Upper lobe of right lung (tissue), 1 donor: ENCODE results near the gene SYNDIG1. TPM values are rescaled to one million over a fixed set of nuclear protein-coding genes. Genes with fewer than 3 reads are reported as not detected.

ENCODE experiments used
- ATAC-seq: fragments of 200-7000 bp; cut with Tn5 transposase; one replicate; pipeline ENCODE4 v1.9.1; 2020; ENCODE audit warnings: mild to moderate bottlenecking, moderate library complexity
- DNase-seq: peaks from one replicate; pipeline ENCODE4 v3.0.0-alpha.2; 2020
- H3K27ac ChIP-seq: fragments of 200-600 bp; one replicate; pipeline ENCODE4 v1.8.0; 2022
- H3K27me3 ChIP-seq: fragments of 200-600 bp; one replicate; pipeline ENCODE4 v1.8.0; 2022; ENCODE audit warnings: mild to moderate bottlenecking
- H3K36me3 ChIP-seq: fragments of 200-600 bp; one replicate; pipeline ENCODE4 v1.8.0; 2022
- H3K4me1 ChIP-seq: fragments of 200-600 bp; one replicate; pipeline ENCODE4 v1.8.0; 2022
- H3K4me3 ChIP-seq: fragments of 200-600 bp; one replicate; pipeline ENCODE4 v1.8.0; 2022; ENCODE audit warnings: mild to moderate bottlenecking
- H3K9me3 ChIP-seq: fragments of 200-600 bp; one replicate; pipeline ENCODE4 v1.8.0; 2022
- intact Hi-C: fragments of 100-400 bp; cut with DNase I; formaldehyde crosslinking; loops from one replicate; pipeline ENCODE4 v1.11.0; 2022
- total RNA-seq: library from RNA; stranded (reverse); fragmentation: NEBNext Ultra II Directional; extraction: Animal tissue kit (Norgen Biotek cat#: 25700); gene quantifications from one replicate; pipeline ENCODE4 v1.2.1, GENCODE V29; 2021
- TF ChIP-seq, protein P1 (sequence below): fragments of 200-600 bp; IDR thresholded peaks from one replicate; pipeline ENCODE4 v1.8.0; 2022; ENCODE audit warnings: antibody characterized with exemption
- donor health status: DM: no; HTN: yes; CAD: no; lungs with severe emphysema.

Gene SYNDIG1
- total RNA-seq, 1 donor from 2014 or later, result not detected

DNA sequence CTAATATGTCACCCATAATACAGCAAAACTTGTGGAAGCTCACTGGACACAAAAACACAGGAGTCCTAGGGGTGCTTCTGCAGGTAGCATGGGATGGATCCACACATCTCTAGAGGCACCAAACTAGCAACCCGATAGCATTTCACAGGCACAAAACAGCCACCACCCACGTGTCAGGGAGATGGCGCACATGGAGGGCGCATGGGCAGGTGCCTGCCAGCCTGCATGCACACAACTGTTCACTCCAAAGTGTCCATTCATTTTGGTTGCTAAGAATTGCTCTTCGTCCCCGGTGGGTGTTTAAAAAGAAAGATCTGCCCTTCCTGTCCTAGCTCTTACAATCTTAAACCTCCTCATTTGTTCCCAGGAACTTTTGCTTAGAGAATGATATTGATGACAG, 171.3 kb downstream of the SYNDIG1 start:
- H3K9me3 ChIP-seq, result no peaks in the 10 kb centered on the region
- H3K4me1 ChIP-seq, result no peaks in the 10 kb centered on the region
- no peaks in the 10 kb centered on the region for H3K36me3 ChIP-seq
- TF ChIP-seq, protein P1, sequence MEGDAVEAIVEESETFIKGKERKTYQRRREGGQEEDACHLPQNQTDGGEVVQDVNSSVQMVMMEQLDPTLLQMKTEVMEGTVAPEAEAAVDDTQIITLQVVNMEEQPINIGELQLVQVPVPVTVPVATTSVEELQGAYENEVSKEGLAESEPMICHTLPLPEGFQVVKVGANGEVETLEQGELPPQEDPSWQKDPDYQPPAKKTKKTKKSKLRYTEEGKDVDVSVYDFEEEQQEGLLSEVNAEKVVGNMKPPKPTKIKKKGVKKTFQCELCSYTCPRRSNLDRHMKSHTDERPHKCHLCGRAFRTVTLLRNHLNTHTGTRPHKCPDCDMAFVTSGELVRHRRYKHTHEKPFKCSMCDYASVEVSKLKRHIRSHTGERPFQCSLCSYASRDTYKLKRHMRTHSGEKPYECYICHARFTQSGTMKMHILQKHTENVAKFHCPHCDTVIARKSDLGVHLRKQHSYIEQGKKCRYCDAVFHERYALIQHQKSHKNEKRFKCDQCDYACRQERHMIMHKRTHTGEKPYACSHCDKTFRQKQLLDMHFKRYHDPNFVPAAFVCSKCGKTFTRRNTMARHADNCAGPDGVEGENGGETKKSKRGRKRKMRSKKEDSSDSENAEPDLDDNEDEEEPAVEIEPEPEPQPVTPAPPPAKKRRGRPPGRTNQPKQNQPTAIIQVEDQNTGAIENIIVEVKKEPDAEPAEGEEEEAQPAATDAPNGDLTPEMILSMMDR, result no peak
- H3K4me3 ChIP-seq, result no peak overlapping the region
- H3K27ac ChIP-seq, result no peak overlapping the region
- ATAC-seq (no peak), DNase-seq (no peak)
- H3K27me3 ChIP-seq, result peaks cover 6% of the 10 kb centered on the region
- intact Hi-C loops, result no loop called here

DNA sequence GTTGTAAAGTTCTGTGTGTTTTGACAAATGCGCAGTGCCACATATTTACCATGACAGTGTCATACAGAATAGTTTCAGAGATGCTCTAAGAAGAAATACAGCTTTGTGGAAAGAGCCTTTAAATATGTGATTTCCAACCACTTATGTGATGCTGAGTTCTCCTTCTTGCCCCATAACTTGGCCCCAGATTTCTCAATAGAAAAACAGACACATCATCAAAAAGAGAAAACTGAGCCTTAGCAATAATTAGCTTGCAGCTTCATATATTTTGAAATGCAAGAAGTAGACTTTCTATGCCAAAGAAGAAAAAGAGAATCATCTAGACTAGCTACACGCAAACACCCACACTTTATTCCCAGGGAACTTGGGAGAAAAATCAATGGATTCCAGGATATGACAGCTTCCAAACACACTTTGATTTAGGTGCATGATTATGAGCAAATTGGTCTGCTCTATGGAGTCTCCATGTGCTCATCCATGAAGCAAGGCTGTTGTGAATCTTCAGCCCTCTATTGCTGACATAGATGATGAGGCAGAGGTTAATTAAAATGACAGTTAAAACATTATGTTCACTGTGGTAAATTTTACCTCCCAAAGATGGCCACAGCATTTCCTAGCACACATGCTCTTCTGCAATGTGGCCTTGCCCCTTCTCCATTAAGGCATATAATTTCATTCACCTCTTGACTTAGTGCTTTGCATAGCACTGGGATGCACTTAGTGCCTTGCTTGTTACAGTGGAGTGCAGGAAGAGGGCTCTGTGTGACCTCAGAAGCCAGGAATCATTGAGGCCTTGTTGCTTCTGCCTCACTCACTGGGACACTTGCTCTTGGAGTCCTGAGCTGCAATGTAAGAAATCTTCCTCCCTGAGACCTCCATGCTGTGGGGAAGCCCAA, 174.6 kb downstream of the SYNDIG1 start:
- H3K36me3 ChIP-seq, result no peaks in the 10 kb centered on the region
- H3K4me3 ChIP-seq, result no peak overlapping the region
- no peaks in the 10 kb centered on the region for H3K9me3 ChIP-seq
- intact Hi-C loops, result no loop called here
- H3K27me3 ChIP-seq, result no peaks in the 10 kb centered on the region
- H3K4me1 ChIP-seq, result no peaks in the 10 kb centered on the region
- no peak overlapping the region for H3K27ac ChIP-seq
- no peak for DNase-seq
- TF ChIP-seq, protein P1, result no peak
- ATAC-seq, result no peak

DNA sequence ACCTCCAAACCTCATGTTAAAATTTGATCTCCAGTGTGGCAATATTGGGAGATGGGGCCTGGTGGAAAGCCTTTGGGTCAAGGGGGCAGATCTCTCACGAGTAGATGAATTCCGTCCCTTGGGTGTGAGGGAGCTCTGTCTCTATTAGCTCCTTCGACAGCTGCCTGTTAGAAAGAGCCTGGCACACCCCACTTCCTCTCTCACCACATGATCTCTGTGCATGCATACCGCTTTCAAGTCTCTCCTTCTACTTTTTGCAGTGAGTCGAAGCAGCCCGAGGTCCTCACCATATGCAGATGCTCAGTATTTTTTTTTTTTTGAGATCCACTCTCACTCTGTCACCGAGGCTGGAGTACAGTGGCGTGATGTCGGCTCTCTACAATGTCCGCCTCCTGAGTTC, 176.9 kb downstream of the SYNDIG1 start:
- Histone ChIP-seq H3K27me3 (no peaks in the 10 kb centered on the region), H3K4me1 (no peaks in the 10 kb centered on the region), H3K4me3 (no peak overlapping the region), H3K36me3 (no peaks in the 10 kb centered on the region), H3K9me3 (no peaks in the 10 kb centered on the region), H3K27ac (no peak overlapping the region)
- DNase-seq (no peak), ATAC-seq (no peak)
- TF ChIP-seq, protein P1, result no peak
- intact Hi-C loops, result no loop called here

DNA sequence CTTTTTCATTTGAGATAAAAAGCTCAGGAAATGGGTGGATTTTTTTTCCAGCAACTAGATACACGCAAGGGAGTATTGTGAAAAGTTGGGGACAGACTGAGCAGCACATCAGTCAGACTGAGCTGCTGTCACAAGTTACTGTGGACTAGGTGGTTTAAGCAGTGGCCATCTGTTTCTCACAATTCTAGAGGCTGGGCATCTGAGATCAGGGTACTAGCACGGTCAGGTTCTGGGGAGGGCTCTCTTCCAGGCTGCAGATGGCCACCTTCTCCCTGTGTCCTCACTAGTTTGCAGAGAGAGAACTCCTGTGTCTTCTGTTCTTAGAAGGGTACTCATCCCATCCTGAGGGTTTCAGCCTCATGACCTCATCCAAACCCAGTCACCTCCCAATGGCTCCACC, 178.3 kb downstream of the SYNDIG1 start:
- H3K4me3 ChIP-seq, result no peak overlapping the region
- TF ChIP-seq, protein P1, result no peak
- DNase-seq (no peak), ATAC-seq (no peak)
- no peaks in the 10 kb centered on the region for H3K36me3 ChIP-seq
- H3K4me1 ChIP-seq, result no peaks in the 10 kb centered on the region
- intact Hi-C loops, result no loop called here
- H3K9me3 ChIP-seq, result no peaks in the 10 kb centered on the region
- peaks cover 3% of the 10 kb centered on the region for H3K27me3 ChIP-seq
- H3K27ac ChIP-seq, result no peak overlapping the region

DNA sequence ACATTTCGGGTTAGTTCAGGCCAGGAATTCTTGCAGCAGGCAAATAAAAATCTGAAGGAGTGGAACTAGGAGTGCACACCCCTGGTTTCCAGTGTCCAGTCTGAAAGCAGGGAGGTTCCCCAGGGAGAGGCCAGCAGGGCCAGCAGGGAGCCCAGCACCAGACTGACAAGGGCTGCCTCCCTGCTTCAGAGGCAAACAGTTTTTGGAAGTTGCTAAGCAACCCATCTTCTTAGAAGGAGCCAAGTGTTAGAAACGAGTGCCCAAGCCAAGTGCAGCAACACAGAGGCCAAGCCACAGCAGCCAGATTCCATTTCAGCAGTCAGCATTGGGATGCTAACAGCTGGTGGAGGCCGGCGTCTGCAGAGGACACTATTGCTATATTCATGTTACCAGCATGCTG, 179.1 kb downstream of the SYNDIG1 start:
- Histone ChIP-seq H3K9me3 (no peaks in the 10 kb centered on the region), H3K4me3 (no peak overlapping the region), H3K27ac (no peak overlapping the region), H3K27me3 (peaks cover 3% of the 10 kb centered on the region), H3K4me1 (no peaks in the 10 kb centered on the region), H3K36me3 (no peaks in the 10 kb centered on the region)
- TF ChIP-seq, protein P1, result no peak
- DNase-seq (no peak), ATAC-seq (no peak)
- intact Hi-C loops, result no loop called here
